Breast epithelium (tissue), 3 donors: Measurements from ENCODE around the gene SLC25A34.

ENCODE experiments used
- CTCF ChIP-seq, 3 donors: fragments of 450-650 bp; IDR thresholded peaks; one replicate each; pipeline ENCODE4 v1.5.1; 2016 to 2017; ENCODE audit warnings: antibody characterized with exemption in 3 of 3, mild to moderate bottlenecking in 3 of 3, moderate library complexity in 3 of 3
- POLR2A ChIP-seq: fragments of 450-650 bp; IDR thresholded peaks from one replicate; pipeline ENCODE4 v1.6.1; 2016; ENCODE audit warnings: antibody characterized with exemption, mild to moderate bottlenecking, moderate library complexity

GRCh38 chr1:15730936-15731335 is 5.1 kb upstream of the SLC25A34 start:
- TF ChIP-seq POLR2A (no peak), CTCF (IDR thresholded peaks at IDR 0.05) (no peak)
